Measurements from ENCODE around the gene PLK5. TPM values are rescaled to one million over a fixed set of nuclear protein-coding genes. Genes with fewer than 3 reads are reported as not detected.

The PLK5 gene
- total RNA-seq, 1 experiment from 2014 or later, result not detected

DNA sequence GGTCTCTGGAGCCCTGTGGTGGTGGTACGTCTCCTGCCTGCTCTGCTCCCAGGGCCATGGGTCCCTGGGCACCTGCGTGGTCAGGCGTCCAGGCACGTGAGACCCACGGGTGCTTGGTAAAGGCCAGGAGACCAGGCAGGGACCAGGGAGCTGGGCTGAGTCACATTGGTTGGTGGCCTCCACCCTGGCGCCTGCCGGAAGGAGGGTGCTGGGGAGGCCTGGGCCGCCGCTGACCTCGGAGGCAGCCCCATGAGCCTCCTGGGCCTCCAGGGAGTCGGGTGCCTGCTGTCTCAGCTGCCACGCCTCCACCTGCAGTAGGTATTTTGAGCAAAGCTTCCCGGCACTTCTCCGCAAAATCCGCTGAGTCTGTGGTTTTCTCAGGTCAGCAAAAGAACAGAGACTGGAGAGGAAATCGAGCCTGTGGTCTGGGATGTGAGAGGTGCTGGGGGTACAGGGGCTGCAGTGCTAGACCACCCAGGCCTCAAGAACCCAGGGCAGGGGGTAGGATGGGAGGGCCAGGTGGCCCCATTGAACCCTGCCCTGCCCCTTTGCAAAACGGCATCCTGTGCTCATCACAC is 3.6 kb upstream of the PLK5 start:
- no TSS peak for BruUV-seq (replicated peaks)
- Histone ChIP-seq H3K4me3 (ENCODE audit: low read depth, low read length, poor library complexity, severe bottlenecking) (no peak overlapping the region), H3K9me3 (ENCODE audit: low read depth, low read length, poor library complexity, severe bottlenecking) (no peaks in the 10 kb centered on the region), H3K4me1 (ENCODE audit: insufficient read depth, low read length, poor library complexity, severe bottlenecking) (peaks cover 4% of the 10 kb centered on the region), H3K27ac (ENCODE audit: low read depth, low read length, poor library complexity, severe bottlenecking) (no peak overlapping the region), H3K36me3 (ENCODE audit: insufficient read depth, low read length, poor library complexity, severe bottlenecking) (no peaks in the 10 kb centered on the region), H3K27me3 (replicated peaks; ENCODE audit: insufficient read depth, low read depth, low read length, poor library complexity) (peaks cover 23% of the 10 kb centered on the region)
- CTCF ChIA-PET, result no interaction called here
- POLR2A ChIA-PET (ENCODE audit: low non-redundant PET), result no interaction called here
- no peak for DNase-seq (ENCODE audit: low spot score)
- TF ChIP-seq EZH2 (IDR thresholded peaks at IDR 0.05; ENCODE audit: borderline replicate concordance, low read depth, low read length, poor library complexity, severe bottlenecking) (no peak), CTCF (conservative IDR thresholded peaks at IDR 0.05; ENCODE audit: low read depth, low read length) (no peak)
- intact Hi-C loops (cut with micrococcal nuclease; ENCODE audit: unreplicated experiment), result no loop called here

GRCh38 chr19:1521636-1522035 is 2.2 kb upstream of the PLK5 start:
- Histone ChIP-seq H3K4me3 (ENCODE audit: low read depth, low read length, poor library complexity, severe bottlenecking) (no peak overlapping the region), H3K27ac (ENCODE audit: low read depth, low read length, poor library complexity, severe bottlenecking) (no peak overlapping the region), H3K9me3 (ENCODE audit: low read depth, low read length, poor library complexity, severe bottlenecking) (no peaks in the 10 kb centered on the region), H3K4me1 (ENCODE audit: insufficient read depth, low read length, poor library complexity, severe bottlenecking) (peaks cover 4% of the 10 kb centered on the region), H3K36me3 (ENCODE audit: insufficient read depth, low read length, poor library complexity, severe bottlenecking) (no peaks in the 10 kb centered on the region), H3K27me3 (replicated peaks; ENCODE audit: insufficient read depth, low read depth, low read length, poor library complexity) (peaks cover 28% of the 10 kb centered on the region)
- peak; percentile 49 for DNase-seq (ENCODE audit: low spot score)
- ChIA-PET CTCF (interaction anchor here (0.9 kb wide), 1 partner anchor 24 kb away, joined by 3 read pairs; no protein-coding TSS in a partner anchor), POLR2A (ENCODE audit: low non-redundant PET) (no interaction called here)
- intact Hi-C loops (cut with micrococcal nuclease; ENCODE audit: unreplicated experiment), result no loop called here
- TF ChIP-seq CTCF (conservative IDR thresholded peaks at IDR 0.05; ENCODE audit: low read depth, low read length), result no peak
- no peak for TF ChIP-seq EZH2 (IDR thresholded peaks at IDR 0.05; ENCODE audit: borderline replicate concordance, low read depth, low read length, poor library complexity, severe bottlenecking)
- BruUV-seq (replicated peaks), result no TSS peak

DNA sequence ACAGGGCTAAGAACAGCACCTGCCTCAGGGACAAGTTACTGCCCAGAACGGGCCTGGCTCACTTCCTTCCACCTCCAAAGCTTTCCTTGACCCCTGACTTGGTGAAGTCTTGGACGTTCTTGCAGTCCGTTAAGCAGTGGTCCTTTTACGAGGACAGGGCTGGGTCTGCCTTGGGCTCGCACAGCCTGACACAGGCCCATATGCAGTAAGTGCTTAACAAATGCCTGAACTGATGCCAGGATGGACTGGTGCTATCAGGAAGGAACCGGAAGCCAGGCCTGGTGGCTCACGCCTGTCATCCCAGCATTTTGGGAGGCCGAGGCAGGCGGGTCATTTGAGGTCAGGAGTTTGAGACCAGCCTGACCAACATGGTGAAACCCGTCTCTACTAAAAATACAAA is 1.8 kb upstream of the PLK5 start:
- ChIA-PET POLR2A (ENCODE audit: low non-redundant PET) (interaction anchor here (0.6 kb wide), 1 partner anchor 253 kb away, joined by 3 read pairs; the partner anchor contains the start of gene CIRBP), CTCF (interaction anchor here (0.9 kb wide), 1 partner anchor 24 kb away, joined by 3 read pairs; no protein-coding TSS in a partner anchor)
- Histone ChIP-seq H3K4me1 (ENCODE audit: insufficient read depth, low read length, poor library complexity, severe bottlenecking) (peaks cover 4% of the 10 kb centered on the region), H3K4me3 (ENCODE audit: low read depth, low read length, poor library complexity, severe bottlenecking) (no peak overlapping the region), H3K9me3 (ENCODE audit: low read depth, low read length, poor library complexity, severe bottlenecking) (no peaks in the 10 kb centered on the region), H3K27me3 (replicated peaks; ENCODE audit: insufficient read depth, low read depth, low read length, poor library complexity) (peaks cover 28% of the 10 kb centered on the region), H3K27ac (ENCODE audit: low read depth, low read length, poor library complexity, severe bottlenecking) (no peak overlapping the region), H3K36me3 (ENCODE audit: insufficient read depth, low read length, poor library complexity, severe bottlenecking) (no peaks in the 10 kb centered on the region)
- intact Hi-C loops (cut with micrococcal nuclease; ENCODE audit: unreplicated experiment), result no loop called here
- DNase-seq (ENCODE audit: low spot score), result no peak
- TF ChIP-seq CTCF (conservative IDR thresholded peaks at IDR 0.05; ENCODE audit: low read depth, low read length) (no peak), EZH2 (IDR thresholded peaks at IDR 0.05; ENCODE audit: borderline replicate concordance, low read depth, low read length, poor library complexity, severe bottlenecking) (no peak)
- no TSS peak for BruUV-seq (replicated peaks)

Measured in A673 (cell line).